HCT116 (cell line): ENCODE data around the gene GPATCH11. TPM values are rescaled to one million over a fixed set of nuclear protein-coding genes. Genes with fewer than 3 reads are reported as not detected.

Source experiments
- ATAC-seq: fragments of 200-7000 bp; cut with Tn5 transposase; 2 replicates; pipeline ENCODE4 v1.9.1; 2020; ENCODE audit warnings: mild to moderate bottlenecking, moderate library complexity
- BruUV-seq: library from RNA; stranded (reverse); fragments of 400-500 nt; replicated peaks from 2 replicates; lab custom pipeline; 2021; lab: Mats Ljungman, UMichigan
- CTCF ChIA-PET: fragments of 300-600 bp; sonication (Branson Sonifier 250); formaldehyde crosslinking; loops from one replicate; lab custom pipeline; 2021; ENCODE audit warnings: antibody characterized with exemption; lab: Charles Lee
- POLR2A ChIA-PET: fragments of 300-600, 350-600 bp; sonication (Branson Sonifier 250); formaldehyde crosslinking; loops from one replicate; lab custom pipeline; 2021; ENCODE audit warnings: antibody characterized with exemption; lab: Charles Lee
- RAD21 ChIA-PET, 2 experiments: fragments of 300-600 bp; sonication (Branson Sonifier 250); formaldehyde crosslinking; loops; one replicate each; lab custom pipeline; 2023; ENCODE audit warnings: low total read pairs in 2 of 2; ENCODE audit not compliant: uncharacterized antibody in 2 of 2, unreplicated experiment in 2 of 2, low non-redundant PET in 1 of 2; lab: Charles Lee
- DNase-seq: peaks from one replicate; pipeline ENCODE4 v3.0.0-alpha.2; 2010; ENCODE audit warnings: low read depth, low spot score
- H2AFZ ChIP-seq: fragments of 200-600 bp; shearing (Covaris generic), sonication (generic); 2 replicates; pipeline ENCODE4 v1.6.1; 2017; ENCODE audit warnings: low read depth, mixed run types, mixed read lengths, antibody characterized with exemption, low read length; ENCODE audit not compliant: poor library complexity, severe bottlenecking
- H3K27ac ChIP-seq: 2 replicates; pipeline ENCODE4 v1.5.1; 2012; ENCODE audit warnings: low read depth, low read length
- H3K27me3 ChIP-seq: fragments of 200-600 bp; sonication (generic); 2 replicates; pipeline ENCODE4 v1.6.1; 2016; ENCODE audit warnings: mixed run types, low read length, mixed read lengths; ENCODE audit not compliant: insufficient read depth
- H3K36me3 ChIP-seq, 2 experiments: fragments of 200-500 bp in 1 of 2; fragments of 200-600 bp in 1 of 2; sonication (Bioruptor generic) in 1 of 2; sonication (generic) in 1 of 2; 2 replicates each; pipeline versions ENCODE4 v1.5.1 to v1.6.1; 2014 to 2016; ENCODE audit warnings: low read length in 2 of 2, inconsistent platforms in 1 of 2, mixed read lengths in 1 of 2, mixed run types in 1 of 2; ENCODE audit not compliant: insufficient read depth in 2 of 2, control insufficient read depth in 1 of 2
- H3K4me1 ChIP-seq, 2 experiments: fragments of 200-600 bp in 1 of 2; sonication (generic) in 1 of 2; 2 replicates each; pipeline versions ENCODE4 v1.5.1 to v1.6.1; 2012 to 2017; ENCODE audit warnings: low read length in 2 of 2, inconsistent platforms in 1 of 2, mild to moderate bottlenecking in 1 of 2, mixed read lengths in 1 of 2, mixed run types in 1 of 2, moderate library complexity in 1 of 2; ENCODE audit not compliant: insufficient read depth in 2 of 2, control insufficient read depth in 1 of 2
- H3K4me2 ChIP-seq: fragments of 200-600 bp; sonication (generic); 2 replicates; pipeline ENCODE4 v1.6.1; 2017; ENCODE audit warnings: mixed run types, low read length, mixed read lengths
- H3K4me3 ChIP-seq, 2 experiments: fragments of 200-600 bp in 1 of 2; sonication (generic) in 1 of 2; replicated peaks in 1 of 2; 2 replicates each; pipeline ENCODE4 v1.5.1; 2011 to 2016; ENCODE audit warnings: low read length in 2 of 2, control low read depth in 1 of 2, low read depth in 1 of 2, mild to moderate bottlenecking in 1 of 2, mixed read lengths in 1 of 2, mixed run types in 1 of 2
- H3K79me2 ChIP-seq: fragments of 200-600 bp; sonication (generic); 2 replicates; pipeline ENCODE4 v1.6.1; 2017; ENCODE audit warnings: mild to moderate bottlenecking, mixed run types, low read length, moderate library complexity, mixed read lengths; ENCODE audit not compliant: insufficient read depth
- H3K9ac ChIP-seq: fragments of 200-600 bp; sonication (generic); 2 replicates; pipeline ENCODE4 v1.6.1; 2016; ENCODE audit warnings: low read length, mixed read lengths
- H3K9me2 ChIP-seq: fragments of 200-600 bp; sonication (generic), shearing (Covaris generic); 2 replicates; pipeline ENCODE4 v1.6.1; 2017; ENCODE audit warnings: mixed run types, mild to moderate bottlenecking, moderate library complexity; ENCODE audit not compliant: insufficient read depth
- H3K9me3 ChIP-seq, 2 experiments: fragments of 200-500 bp in 1 of 2; fragments of 200-600 bp in 1 of 2; sonication (Bioruptor generic) in 1 of 2; sonication (generic) in 1 of 2; 2 replicates each; pipeline ENCODE4 v1.6.1; 2014 to 2017; ENCODE audit warnings: low read length in 2 of 2, mixed read lengths in 2 of 2, inconsistent platforms in 1 of 2, low read depth in 1 of 2, mild to moderate bottlenecking in 1 of 2, mixed run types in 1 of 2, moderate library complexity in 1 of 2; ENCODE audit not compliant: control insufficient read depth in 1 of 2, insufficient read depth in 1 of 2
- H4K20me1 ChIP-seq: fragments of 200-600 bp; sonication (generic), shearing (Covaris generic); 2 replicates; pipeline ENCODE4 v1.6.1; 2017; ENCODE audit warnings: mixed run types, mild to moderate bottlenecking, moderate library complexity; ENCODE audit not compliant: insufficient read depth
- CEBPB ChIP-seq: IDR thresholded peaks from 2 replicates; pipeline ENCODE4 v1.6.1; 2012; ENCODE audit warnings: low read depth
- EGR1 ChIP-seq: IDR thresholded peaks from 2 replicates; pipeline ENCODE4 v1.6.1; 2012; ENCODE audit warnings: low read depth
- JUND ChIP-seq: IDR thresholded peaks from 2 replicates; pipeline ENCODE4 v1.6.1; 2012
- SIN3A ChIP-seq: IDR thresholded peaks from 2 replicates; pipeline ENCODE4 v1.6.1; 2012; ENCODE audit warnings: low read depth
- SP1 ChIP-seq: IDR thresholded peaks from 2 replicates; pipeline ENCODE4 v1.6.1; 2012; ENCODE audit warnings: low read depth
- TCF7L2 ChIP-seq: IDR thresholded peaks from 2 replicates; pipeline ENCODE4 v1.7.0; 2011; ENCODE audit warnings: borderline replicate concordance, inconsistent platforms; ENCODE audit not compliant: insufficient read depth, insufficient read length; ENCODE audit errors: extremely low read depth
- ZFX ChIP-seq: fragments of 450-650 bp; IDR thresholded peaks from 2 replicates; pipeline ENCODE4 v1.6.1; 2017
- ZNF274 ChIP-seq: fragments of 200-500 bp; sonication (Bioruptor generic); IDR thresholded peaks from 2 replicates; pipeline ENCODE4 v1.6.1; 2014; ENCODE audit warnings: mild to moderate bottlenecking, low read depth, low read length, inconsistent platforms
- intact Hi-C: fragments of 100-400 bp; cut with micrococcal nuclease; formaldehyde crosslinking; loops from 2 replicates; pipeline ENCODE4 v1.10.0; 2022
- total RNA-seq: library from RNA; stranded (reverse); gene quantifications from one replicate; pipeline ENCODE4 v1.2.1, GENCODE V29; 2021; ENCODE audit not compliant: unreplicated experiment
- TF ChIP-seq, protein P1 (sequence below): IDR thresholded peaks from 2 replicates; pipeline ENCODE4 v1.6.1; 2012; ENCODE audit warnings: low read depth

Gene GPATCH11
- total RNA-seq, 1 experiment from 2014 or later, result 5.5 TPM

DNA sequence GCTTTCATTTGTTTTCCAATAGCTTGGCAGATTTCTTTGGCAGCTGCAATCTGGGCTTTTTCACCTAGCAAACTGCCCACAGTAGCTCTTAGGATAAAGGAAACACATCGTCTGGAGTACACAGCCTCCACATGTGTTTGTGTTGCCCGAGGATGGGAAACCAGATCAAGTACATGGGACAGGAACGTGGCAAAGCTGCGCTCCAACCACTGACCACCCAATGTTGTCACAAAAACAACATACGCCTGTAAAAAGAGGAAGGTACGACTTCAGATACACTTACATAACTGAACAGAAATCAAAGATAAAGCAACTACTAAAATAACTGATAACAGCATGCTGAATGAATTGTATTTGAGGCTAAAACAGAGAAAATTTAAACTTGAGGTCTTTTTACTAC lies 15.6 kb upstream of the GPATCH11 start:
- RAD21 ChIA-PET, result no interaction called here
- POLR2A ChIA-PET, result interaction anchor here (0.7 kb wide), 1 partner anchor 86 kb away, joined by 3 read pairs; no protein-coding TSS in a partner anchor
- no peaks in the 10 kb centered on the region for H3K4me1 ChIP-seq
- H3K4me3 ChIP-seq, result no peak overlapping the region
- peaks cover 4 to 9% of the 10 kb centered on the region in 2 experiments; a peak in 3 of 4 replicates for H3K36me3 ChIP-seq
- no peaks in the 10 kb centered on the region for H3K9me2 ChIP-seq
- no TSS peak for BruUV-seq
- no peak overlapping the region for H3K9ac ChIP-seq
- intact Hi-C loops, result no loop called here
- ATAC-seq (no peak), DNase-seq (no peak)
- H3K4me2 ChIP-seq, result no peak overlapping the region
- no peaks in the 10 kb centered on the region for H3K79me2 ChIP-seq
- no peaks in the 10 kb centered on the region for H3K9me3 ChIP-seq
- H4K20me1 ChIP-seq, result no peaks in the 10 kb centered on the region
- CTCF ChIA-PET, result no interaction called here
- H2AFZ ChIP-seq, result no peak overlapping the region
- no peak overlapping the region for H3K27ac ChIP-seq
- no peak for TF ChIP-seq SIN3A
- H3K27me3 ChIP-seq, result no peaks in the 10 kb centered on the region

DNA sequence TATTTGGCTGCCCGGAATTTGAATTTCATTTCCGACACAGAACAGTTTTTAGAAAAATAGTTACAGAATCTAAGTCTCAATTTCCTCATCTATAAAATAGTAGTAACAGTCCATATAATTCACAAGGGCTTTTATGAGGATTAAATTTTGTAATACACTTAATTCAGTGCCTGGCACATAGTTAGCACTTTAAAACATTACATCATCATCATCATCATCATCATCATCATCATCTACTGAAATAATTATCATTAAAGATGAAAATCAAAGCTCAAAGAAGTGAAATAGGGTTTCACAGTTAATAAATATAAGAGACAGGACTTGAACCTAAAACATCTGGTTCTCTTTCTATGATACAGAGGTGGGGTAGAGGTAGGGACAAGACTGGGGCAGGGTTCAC lies 13.4 kb upstream of the GPATCH11 start:
- BruUV-seq, result no TSS peak
- no peaks in the 10 kb centered on the region for H3K9me3 ChIP-seq
- H3K4me2 ChIP-seq, result no peak overlapping the region
- H3K27me3 ChIP-seq, result no peaks in the 10 kb centered on the region
- H3K36me3 ChIP-seq, result peaks cover 2 to 3% of the 10 kb centered on the region in 2 experiments; a peak in 1 of 4 replicates
- H2AFZ ChIP-seq, result no peak overlapping the region
- DNase-seq (no peak), ATAC-seq (no peak)
- no peaks in the 10 kb centered on the region for H3K4me1 ChIP-seq
- no peak overlapping the region for H3K27ac ChIP-seq
- ChIA-PET POLR2A (no interaction called here), RAD21 (no interaction called here), CTCF (no interaction called here)
- H3K9ac ChIP-seq, result no peak overlapping the region
- no peak overlapping the region for H3K4me3 ChIP-seq
- no peaks in the 10 kb centered on the region for H3K79me2 ChIP-seq
- H3K9me2 ChIP-seq, result no peaks in the 10 kb centered on the region
- TF ChIP-seq JUND, result no peak
- no peaks in the 10 kb centered on the region for H4K20me1 ChIP-seq
- intact Hi-C loops, result no loop called here

DNA sequence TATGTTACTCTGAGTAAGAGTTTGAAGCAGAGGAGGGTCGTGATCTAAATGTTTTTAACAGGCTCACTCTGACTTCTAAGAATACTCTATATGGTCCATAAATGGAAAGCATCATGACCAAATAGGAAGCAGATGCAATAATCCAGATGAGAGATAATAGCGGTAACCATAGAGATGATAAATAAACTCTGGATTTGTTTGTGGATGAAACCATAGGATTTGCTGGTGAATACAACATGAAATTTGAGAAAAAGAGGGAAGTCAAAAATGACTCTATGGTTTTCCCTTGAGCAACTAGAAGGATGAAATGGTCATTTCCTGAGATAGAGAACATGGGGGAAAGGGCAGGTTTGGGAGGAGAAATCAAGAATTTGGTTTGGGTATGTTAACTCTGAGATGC lies 4.1 kb upstream of the GPATCH11 start:
- ChIA-PET CTCF (no interaction called here), POLR2A (no interaction called here), RAD21 (no interaction called here)
- no peaks in the 10 kb centered on the region for H3K27me3 ChIP-seq
- 0 out of 4 replicates have a peak, but pooled peaks cover 0 to 2% of the 10 kb centered on the region in 2 experiments for H3K36me3 ChIP-seq
- no peak overlapping the region for H3K9ac ChIP-seq
- no peak overlapping the region for H3K4me2 ChIP-seq
- no peak overlapping the region for H2AFZ ChIP-seq
- H3K4me1 ChIP-seq, result peaks cover 0 to 12% of the 10 kb centered on the region in 2 experiments; a peak in 3 of 4 replicates
- ATAC-seq (no peak), DNase-seq (no peak)
- H3K9me3 ChIP-seq, result no peaks in the 10 kb centered on the region
- H3K9me2 ChIP-seq, result no peaks in the 10 kb centered on the region
- no peaks in the 10 kb centered on the region for H4K20me1 ChIP-seq
- no peak overlapping the region for H3K4me3 ChIP-seq
- TF ChIP-seq ZFX (no peak), CEBPB (no peak), EGR1 (no peak), TCF7L2 (no peak), ZNF274 (no peak), SP1 (no peak)
- TF ChIP-seq, protein P1, sequence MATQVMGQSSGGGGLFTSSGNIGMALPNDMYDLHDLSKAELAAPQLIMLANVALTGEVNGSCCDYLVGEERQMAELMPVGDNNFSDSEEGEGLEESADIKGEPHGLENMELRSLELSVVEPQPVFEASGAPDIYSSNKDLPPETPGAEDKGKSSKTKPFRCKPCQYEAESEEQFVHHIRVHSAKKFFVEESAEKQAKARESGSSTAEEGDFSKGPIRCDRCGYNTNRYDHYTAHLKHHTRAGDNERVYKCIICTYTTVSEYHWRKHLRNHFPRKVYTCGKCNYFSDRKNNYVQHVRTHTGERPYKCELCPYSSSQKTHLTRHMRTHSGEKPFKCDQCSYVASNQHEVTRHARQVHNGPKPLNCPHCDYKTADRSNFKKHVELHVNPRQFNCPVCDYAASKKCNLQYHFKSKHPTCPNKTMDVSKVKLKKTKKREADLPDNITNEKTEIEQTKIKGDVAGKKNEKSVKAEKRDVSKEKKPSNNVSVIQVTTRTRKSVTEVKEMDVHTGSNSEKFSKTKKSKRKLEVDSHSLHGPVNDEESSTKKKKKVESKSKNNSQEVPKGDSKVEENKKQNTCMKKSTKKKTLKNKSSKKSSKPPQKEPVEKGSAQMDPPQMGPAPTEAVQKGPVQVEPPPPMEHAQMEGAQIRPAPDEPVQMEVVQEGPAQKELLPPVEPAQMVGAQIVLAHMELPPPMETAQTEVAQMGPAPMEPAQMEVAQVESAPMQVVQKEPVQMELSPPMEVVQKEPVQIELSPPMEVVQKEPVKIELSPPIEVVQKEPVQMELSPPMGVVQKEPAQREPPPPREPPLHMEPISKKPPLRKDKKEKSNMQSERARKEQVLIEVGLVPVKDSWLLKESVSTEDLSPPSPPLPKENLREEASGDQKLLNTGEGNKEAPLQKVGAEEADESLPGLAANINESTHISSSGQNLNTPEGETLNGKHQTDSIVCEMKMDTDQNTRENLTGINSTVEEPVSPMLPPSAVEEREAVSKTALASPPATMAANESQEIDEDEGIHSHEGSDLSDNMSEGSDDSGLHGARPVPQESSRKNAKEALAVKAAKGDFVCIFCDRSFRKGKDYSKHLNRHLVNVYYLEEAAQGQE, result no peak
- intact Hi-C loops, result no loop called here
- peaks cover 9% of the 10 kb centered on the region; the same call in 1 of the 2 replicates for H3K79me2 ChIP-seq
- H3K27ac ChIP-seq, result no peak overlapping the region
- no TSS peak for BruUV-seq
